HG03442 (cell line): ENCODE results near the gene MCRIP2.
A peak's percentile ranks its signal among the peaks of the same experiment; 100 is the strongest.

Experiments used
- ATAC-seq: cut with Tn5 transposase; IDR thresholded peaks from one replicate; pipeline ENCODE4 v1.9.1; 2021; ENCODE audit warnings: mild to moderate bottlenecking, moderate library complexity; ENCODE audit not compliant: unreplicated experiment

The MCRIP2 gene

GRCh38 chr16:694187-694862 is 52.7 kb downstream of the MCRIP2 start:
- no peak for ATAC-seq

GRCh38 chr16:694863-695354 is 53.3 kb downstream of the MCRIP2 start:
- no peak for ATAC-seq

GRCh38 chr16:695355-696089 is 53.9 kb downstream of the MCRIP2 start:
- ATAC-seq = peak; percentile 44
